K562 (cell line): ENCODE measurements around the gene MMP27. TPM values are rescaled to one million over a fixed set of nuclear protein-coding genes. Genes with fewer than 3 reads are reported as not detected.

Experiments used
- ATAC-seq: fragments of 200-7000 bp; cut with Tn5 transposase; 3 replicates; pipeline ENCODE4 v1.9.1; 2020; ENCODE audit warnings: moderate library complexity
- BruUV-seq: library from RNA; stranded (reverse); fragments of 400-500 nt; replicated peaks from 2 replicates; lab custom pipeline; 2021; lab: Mats Ljungman, UMichigan
- CTCF ChIA-PET: fragments of 300-600 bp; formaldehyde crosslinking; extraction: SDS; loops from one replicate; lab custom pipeline; 2021; ENCODE audit warnings: low intra/inter-chr PET ratio; lab: Yijun Ruan, JAX
- POLR2A ChIA-PET: fragments of 300-600, 350-650 bp; sonication (Branson Sonifier 250); formaldehyde crosslinking; extraction: SDS; loops from one replicate; lab custom pipeline; 2021; ENCODE audit warnings: antibody characterized with exemption, inconsistent platforms; lab: Yijun Ruan, JAX
- DNase-seq, 4 experiments: peaks; one replicate each; pipeline versions ENCODE4 v3.0.0 to v3.0.0-alpha.2; 2011 to 2018; ENCODE audit warnings: low spot score in 3 of 4, mixed read lengths in 3 of 4; ENCODE audit errors: extremely low read depth in 1 of 4
- FAIRE-seq: peaks from 2 replicates; lab custom pipeline; 2011; peaks lifted over from hg19 to GRCh38; lab: Jason Lieb, UNC
- H2AFZ ChIP-seq: 2 replicates; pipeline ENCODE4 v1.6.0; 2011; ENCODE audit warnings: low read depth, low read length, control low read depth, inconsistent platforms
- H3K27ac ChIP-seq: fragments of 200-600 bp; 3 replicates; pipeline ENCODE4 v1.8.0; 2011; ENCODE audit warnings: low read depth, mild to moderate bottlenecking, control low read depth, inconsistent platforms, low read length, moderate library complexity, mixed read lengths; ENCODE audit errors: extremely low read depth
- H3K27me3 ChIP-seq, 2 experiments: fragments of 300-600 bp in 1 of 2; 2 replicates in 1 of 2; 3 replicates in 1 of 2; pipeline versions ENCODE4 v1.6.0 to v1.8.0; 2011; ENCODE audit warnings: inconsistent platforms in 2 of 2, low read length in 2 of 2, mild to moderate bottlenecking in 1 of 2, mixed read lengths in 1 of 2, moderate library complexity in 1 of 2; ENCODE audit not compliant: control insufficient read depth in 2 of 2, insufficient read depth in 2 of 2
- H3K36me3 ChIP-seq: fragments of 300-600 bp; 3 replicates; pipeline ENCODE4 v1.8.0; 2011; ENCODE audit warnings: mild to moderate bottlenecking, low read length, inconsistent platforms; ENCODE audit not compliant: control insufficient read depth, insufficient read depth
- H3K4me1 ChIP-seq, 2 experiments: fragments of 200-600 bp in 1 of 2; replicated peaks in 1 of 2; 2 replicates in 1 of 2; 3 replicates in 1 of 2; pipeline versions ENCODE4 v1.5.1 to v1.8.0; 2011; ENCODE audit warnings: inconsistent platforms in 2 of 2, low read length in 2 of 2, mild to moderate bottlenecking in 1 of 2, mixed read lengths in 1 of 2, moderate library complexity in 1 of 2; ENCODE audit not compliant: control insufficient read depth in 2 of 2, insufficient read depth in 2 of 2
- H3K4me2 ChIP-seq: 2 replicates; pipeline ENCODE4 v1.6.1; 2011; ENCODE audit warnings: low read length, control low read depth, inconsistent platforms, mixed read lengths; ENCODE audit not compliant: insufficient read depth
- H3K4me3 ChIP-seq: fragments of 200-600 bp; sonication (generic), shearing (Covaris generic); 2 replicates; pipeline ENCODE4 v1.5.1; 2016; ENCODE audit warnings: control low read depth, inconsistent platforms
- H3K79me2 ChIP-seq: fragments of 200-600 bp; 3 replicates; pipeline ENCODE4 v1.8.0; 2011; ENCODE audit warnings: low read length, inconsistent platforms; ENCODE audit not compliant: control insufficient read depth, insufficient read depth
- H3K9ac ChIP-seq, 2 experiments: 2 replicates each; pipeline versions ENCODE4 v1.6.0 to v1.6.1; 2011; ENCODE audit warnings: low read depth in 2 of 2, low read length in 2 of 2, control low read depth in 1 of 2, inconsistent platforms in 1 of 2, mild to moderate bottlenecking in 1 of 2, mixed read lengths in 1 of 2; ENCODE audit not compliant: insufficient read depth in 1 of 2
- H3K9me1 ChIP-seq: one replicate; pipeline ENCODE4 v1.6.0; 2011; ENCODE audit warnings: inconsistent platforms, mild to moderate bottlenecking, low read length, moderate library complexity; ENCODE audit not compliant: control insufficient read depth, insufficient read depth
- H3K9me3 ChIP-seq: replicated peaks from 2 replicates; pipeline ENCODE4 v1.5.1; 2011; ENCODE audit warnings: low read depth, low read length, inconsistent platforms; ENCODE audit not compliant: control insufficient read depth, insufficient read depth
- H4K20me1 ChIP-seq: replicated peaks from 2 replicates; pipeline ENCODE4 v1.6.1; 2011; ENCODE audit warnings: low read length, inconsistent platforms, mixed read lengths; ENCODE audit not compliant: control insufficient read depth, insufficient read depth
- CBFA2T3 ChIP-seq: fragments of 450-650 bp; IDR thresholded peaks from 2 replicates; pipeline ENCODE4 v1.6.1; 2017
- DACH1 ChIP-seq: fragments of 450-650 bp; IDR thresholded peaks from 2 replicates; pipeline ENCODE4 v1.6.1; 2018; ENCODE audit not compliant: partially characterized antibody
- IRF2 ChIP-seq: sonication (generic); formaldehyde crosslinking; IDR thresholded peaks from 2 replicates; pipeline ENCODE4 v1.8.1; 2022; ENCODE audit warnings: mild to moderate bottlenecking, missing genetic modification reagents
- KDM1A ChIP-seq, 2 experiments: fragments of 450-650 bp; IDR thresholded peaks; 2 replicates each; pipeline ENCODE4 v1.6.1; 2016; ENCODE audit warnings: mild to moderate bottlenecking in 2 of 2
- POLR2A ChIP-seq: fragments of 450-650 bp; conservative IDR thresholded peaks from 2 replicates; pipeline ENCODE4 v1.6.1; 2016
- PTTG1 ChIP-seq: fragments of 450-650 bp; IDR thresholded peaks from 2 replicates; pipeline ENCODE4 v1.6.1; 2016; ENCODE audit warnings: low read depth, mild to moderate bottlenecking, missing genetic modification characterization, missing compliant biosample characterization
- RBM14 ChIP-seq: fragments of 200-400 bp; formaldehyde crosslinking; IDR thresholded peaks from 2 replicates; pipeline ENCODE4 v1.6.1; 2018; ENCODE audit warnings: low read depth, mild to moderate bottlenecking, low read length, moderate library complexity, borderline replicate concordance; ENCODE audit not compliant: insufficient read depth
- RHOXF2B ChIP-seq: fragments of 250-450 bp; sonication (Bioruptor Pico); conservative IDR thresholded peaks from 2 replicates; pipeline ENCODE4 v1.5.1; 2021
- U2AF1 ChIP-seq: fragments of 200-400 bp; formaldehyde crosslinking; optimal IDR thresholded peaks from 2 replicates; pipeline ENCODE3; 2017; ENCODE audit warnings: mild to moderate bottlenecking, low read depth, low read length, moderate library complexity
- WHSC1 ChIP-seq: IDR thresholded peaks from one replicate; pipeline ENCODE4 v1.6.1; 2012; ENCODE audit warnings: low read length, control low read depth, inconsistent platforms
- ZC3H11A ChIP-seq: IDR thresholded peaks from 2 replicates; pipeline ENCODE4 v1.6.1; 2012; ENCODE audit warnings: low read depth, low read length, improper control_type of control experiment
- ZNF785 ChIP-seq: fragments of 250-450 bp; sonication (Bioruptor Pico); IDR thresholded peaks from 2 replicates; pipeline ENCODE4 v1.4.0; 2020; ENCODE audit warnings: mild to moderate bottlenecking
- WGBS: fragments of 100-300 bp; shearing (Covaris generic); methylation state at CpG from one replicate; pipeline ENCODE4 v1.1.6; 2016; ENCODE audit warnings: low coverage, mixed read lengths; ENCODE audit not compliant: insufficient coverage; ENCODE audit errors: missing lambda C conversion rate; 5-methylcytosine and 5-hydroxymethylcytosine counted together
- in situ Hi-C: fragments of 300-500 bp; cut with MboI; formaldehyde crosslinking; loops from 4 replicates; pipeline ENCODE4 v1.15.0; 2018; ENCODE audit warnings: inconsistent platforms, mixed read lengths
- intact Hi-C: fragments of 100-400 bp; cut with micrococcal nuclease; formaldehyde crosslinking; loops from 2 replicates; pipeline ENCODE4 v1.14.2; 2022
- polyA plus RNA-seq, 8 experiments: library from polyadenylated mRNA; depleted of rRNA in 4 of 8; stranded (reverse) in 5 of 8; unstranded in 3 of 8; fragments of >200 nt; fragmentation: Nextera tagmentation in 2 of 8; fragmentation: Illumina TruSeq in 1 of 8; extraction: Ambion mirVana in 2 of 8; extraction: Trizol in 1 of 8; gene quantifications; 2 replicates each; pipeline versions ENCODE4 v1.2.1 to v1.2.3, GENCODE V29; 2011 to 2014; ENCODE audit warnings: inconsistent platforms in 1 of 8, missing spikeins in 1 of 8
- total RNA-seq, 7 experiments: library from RNA; depleted of rRNA in 6 of 7; stranded (reverse); fragments of >200 nt in 6 of 7; fragmentation: Illumina TruSeq in 2 of 7; extraction: Trizol in 2 of 7; gene quantifications; 2 replicates each; pipeline versions ENCODE4 v1.2.1 to v1.2.3, GENCODE V29; 2011 to 2021; ENCODE audit warnings: low replicate concordance in 1 of 7
- TF ChIP-seq, protein P1 (sequence below), 2 experiments: fragments of 450-650 bp; IDR thresholded peaks; 2 replicates each; pipeline ENCODE4 v1.6.1; 2016; ENCODE audit warnings: mild to moderate bottlenecking in 2 of 2, borderline replicate concordance in 1 of 2, low read depth in 1 of 2, moderate library complexity in 1 of 2
- TF ChIP-seq, protein P2 (sequence below): fragments of 450-650 bp; formaldehyde crosslinking; IDR thresholded peaks from 2 replicates; pipeline ENCODE4 v1.4.0; 2022; ENCODE audit warnings: missing genetic modification characterization

Gene MMP27
- total and polyA plus RNA-seq, 9 of the 15 experiments (the other 6 are each of a cell fraction or from before 2014, with no cell fraction given): not detected

DNA sequence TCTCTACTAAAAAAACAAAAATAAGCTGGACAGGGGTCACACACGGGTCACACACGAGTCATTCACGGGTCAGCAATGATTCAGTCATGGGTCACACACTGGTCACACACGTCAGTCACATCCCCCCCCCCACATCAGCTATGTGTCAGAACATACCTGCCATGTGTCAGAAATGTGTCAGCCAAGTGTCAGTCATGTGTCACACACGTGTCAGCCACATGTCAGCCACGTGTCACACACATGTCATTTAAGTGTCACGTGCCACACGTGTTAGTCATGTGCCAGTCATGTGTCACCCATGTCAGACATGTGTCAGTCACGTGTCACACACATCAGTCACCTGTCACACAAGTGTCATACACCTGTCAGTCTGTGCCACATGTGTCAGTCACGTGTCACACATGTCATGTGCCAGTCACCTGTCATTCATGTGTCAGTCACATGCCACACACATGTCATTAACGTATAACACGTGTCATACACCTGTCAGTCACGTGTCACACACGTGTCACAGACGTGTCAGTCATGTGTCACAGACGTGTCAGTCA, 51.8 kb downstream of the MMP27 start:
- FAIRE-seq: no peak
- peaks cover 4% of the 10 kb centered on the region for H3K9me3 ChIP-seq
- H3K36me3 ChIP-seq: no peaks in the 10 kb centered on the region
- no peak for ATAC-seq
- ChIA-PET CTCF (no interaction called here), POLR2A (interaction anchor here (1.0 kb wide), 1 partner anchor 13 kb away, joined by 4 read pairs; no protein-coding TSS in a partner anchor)
- no TSS peak for BruUV-seq
- no peaks in the 10 kb centered on the region for H3K79me2 ChIP-seq
- no peak overlapping the region for H3K4me3 ChIP-seq
- no peak overlapping the region for H2AFZ ChIP-seq
- no peaks in the 10 kb centered on the region for H4K20me1 ChIP-seq
- no peak overlapping the region for H3K27ac ChIP-seq
- in situ Hi-C loops: no loop called here
- WGBS: 2% methylated on average over 16 of the region's 16 CpGs
- H3K9ac ChIP-seq: no peak overlapping the region
- H3K27me3 ChIP-seq: no peaks in the 10 kb centered on the region
- DNase-seq: peak in 1 of 4 experiments; percentile 4
- H3K4me2 ChIP-seq: no peak overlapping the region
- no peaks in the 10 kb centered on the region for H3K4me1 ChIP-seq
- intact Hi-C loops: no loop called here
- H3K9me1 ChIP-seq: no peaks in the 10 kb centered on the region
- TF ChIP-seq KDM1A (IDR thresholded peaks at IDR 0.05) (no peak), CBFA2T3 (no peak), ZC3H11A (no peak), ZNF785 (CRISPR knock-in tag) (no peak), RBM14 (no peak), IRF2 (CRISPR knock-in tag) (peak; percentile 97), WHSC1 (no peak), PTTG1 (tag) (no peak), U2AF1 (no peak), RHOXF2B (CRISPR knock-in tag) (no peak), POLR2A (no peak), DACH1 (no peak)
- TF ChIP-seq, protein P1, sequence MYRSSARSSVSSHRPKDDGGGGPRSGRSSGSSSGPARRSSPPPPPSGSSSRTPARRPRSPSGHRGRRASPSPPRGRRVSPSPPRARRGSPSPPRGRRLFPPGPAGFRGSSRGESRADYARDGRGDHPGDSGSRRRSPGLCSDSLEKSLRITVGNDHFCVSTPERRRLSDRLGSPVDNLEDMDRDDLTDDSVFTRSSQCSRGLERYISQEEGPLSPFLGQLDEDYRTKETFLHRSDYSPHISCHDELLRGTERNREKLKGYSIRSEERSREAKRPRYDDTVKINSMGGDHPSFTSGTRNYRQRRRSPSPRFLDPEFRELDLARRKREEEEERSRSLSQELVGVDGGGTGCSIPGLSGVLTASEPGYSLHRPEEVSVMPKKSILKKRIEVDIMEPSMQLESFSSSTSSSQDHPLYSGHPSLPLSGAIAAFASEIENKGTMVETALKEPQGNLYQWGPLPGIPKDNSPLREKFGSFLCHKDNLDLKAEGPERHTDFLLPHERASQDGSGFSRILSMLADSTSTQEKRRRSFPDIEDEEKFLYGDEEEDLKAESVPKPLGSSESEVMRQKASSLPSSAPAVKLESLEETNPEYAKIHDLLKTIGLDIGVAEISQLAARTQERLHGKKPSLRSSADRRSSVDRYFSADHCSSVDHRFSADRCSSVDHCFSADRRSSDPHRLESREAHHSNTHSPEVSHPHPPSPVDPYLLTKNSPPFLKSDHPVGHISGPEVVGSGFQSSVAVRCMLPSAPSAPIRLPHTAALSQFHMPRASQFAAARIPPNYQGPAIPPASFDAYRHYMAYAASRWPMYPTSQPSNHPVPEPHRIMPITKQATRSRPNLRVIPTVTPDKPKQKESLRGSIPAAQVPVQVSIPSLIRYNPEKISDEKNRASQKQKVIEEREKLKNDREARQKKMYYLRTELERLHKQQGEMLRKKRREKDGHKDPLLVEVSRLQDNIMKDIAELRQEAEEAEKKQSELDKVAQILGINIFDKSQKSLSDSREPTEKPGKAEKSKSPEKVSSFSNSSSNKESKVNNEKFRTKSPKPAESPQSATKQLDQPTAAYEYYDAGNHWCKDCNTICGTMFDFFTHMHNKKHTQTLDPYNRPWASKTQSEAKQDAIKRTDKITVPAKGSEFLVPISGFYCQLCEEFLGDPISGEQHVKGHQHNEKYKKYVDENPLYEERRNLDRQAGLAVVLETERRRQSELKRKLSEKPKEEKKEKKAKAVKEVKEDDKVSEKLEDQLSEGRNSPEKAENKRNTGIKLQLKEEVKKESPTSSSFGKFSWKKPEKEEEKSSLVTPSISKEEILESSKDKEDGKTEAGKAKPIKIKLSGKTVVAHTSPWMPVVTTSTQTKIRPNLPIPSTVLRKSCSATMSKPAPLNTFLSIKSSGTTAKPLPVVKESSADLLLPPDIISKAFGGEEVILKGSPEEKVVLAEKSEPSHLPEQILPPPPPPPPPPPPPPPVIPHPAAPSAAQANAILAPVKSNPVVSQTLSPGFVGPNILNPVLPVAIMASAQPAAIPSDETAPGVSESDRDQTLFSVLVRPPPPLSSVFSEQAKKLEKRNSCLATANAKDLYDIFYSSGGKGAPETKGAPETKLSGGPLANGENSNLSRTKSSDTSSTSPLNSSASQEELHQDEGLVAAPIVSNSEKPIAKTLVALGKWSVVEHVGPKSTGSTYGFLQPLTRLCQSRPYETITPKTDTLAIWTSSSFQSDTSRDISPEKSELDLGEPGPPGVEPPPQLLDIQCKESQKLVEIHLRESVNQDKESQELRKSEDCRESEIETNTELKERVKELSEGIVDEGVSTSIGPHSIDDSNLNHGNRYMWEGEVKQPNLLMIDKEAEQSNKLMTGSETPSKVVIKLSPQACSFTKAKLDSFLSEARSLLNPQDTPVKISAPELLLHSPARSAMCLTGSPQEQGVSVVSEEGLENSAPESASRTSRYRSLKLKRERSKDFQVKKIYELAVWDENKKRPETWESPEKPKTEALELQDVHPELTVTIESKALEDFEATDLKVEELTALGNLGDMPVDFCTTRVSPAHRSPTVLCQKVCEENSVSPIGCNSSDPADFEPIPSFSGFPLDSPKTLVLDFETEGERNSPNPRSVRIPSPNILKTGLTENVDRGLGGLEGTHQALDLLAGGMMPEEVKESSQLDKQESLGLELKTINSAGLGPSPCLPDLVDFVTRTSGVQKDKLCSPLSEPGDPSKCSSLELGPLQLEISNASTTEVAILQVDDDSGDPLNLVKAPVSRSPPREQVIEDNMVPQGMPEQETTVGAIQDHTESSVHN (IDR thresholded peaks at IDR 0.05; ENCODE audit: borderline replicate concordance in 1 of 2, low read depth in 1 of 2): 0 out of 4 replicates have a peak, but pooled peaks of 1 of the 2 experiments have one; percentile 18
- TF ChIP-seq, protein P2, sequence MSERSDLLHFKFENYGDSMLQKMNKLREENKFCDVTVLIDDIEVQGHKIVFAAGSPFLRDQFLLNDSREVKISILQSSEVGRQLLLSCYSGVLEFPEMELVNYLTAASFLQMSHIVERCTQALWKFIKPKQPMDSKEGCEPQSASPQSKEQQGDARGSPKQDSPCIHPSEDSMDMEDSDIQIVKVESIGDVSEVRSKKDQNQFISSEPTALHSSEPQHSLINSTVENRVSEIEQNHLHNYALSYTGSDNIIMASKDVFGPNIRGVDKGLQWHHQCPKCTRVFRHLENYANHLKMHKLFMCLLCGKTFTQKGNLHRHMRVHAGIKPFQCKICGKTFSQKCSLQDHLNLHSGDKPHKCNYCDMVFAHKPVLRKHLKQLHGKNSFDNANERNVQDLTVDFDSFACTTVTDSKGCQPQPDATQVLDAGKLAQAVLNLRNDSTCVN (CRISPR knock-in tag): no peak
